ENCODE measurements around the gene RASGRP3. TPM values are rescaled to one million over a fixed set of nuclear protein-coding genes. Genes with fewer than 3 reads are reported as not detected.

RASGRP3 gene
- total RNA-seq, 1 donor from 2014 or later: 0.58 TPM

- H3K4me3 Mint-ChIP-seq: no peak overlapping the region
- peaks cover 6% of the 10 kb centered on the region for H3K4me1 Mint-ChIP-seq
- no peak overlapping the region for H3K27ac Mint-ChIP-seq
- no peaks in the 10 kb centered on the region for H3K36me3 Mint-ChIP-seq
- no peak for DNase-seq (ENCODE audit: low spot score in 2 of 2, unreplicated experiment in 2 of 2)
- no peaks in the 10 kb centered on the region for H3K27me3 Mint-ChIP-seq (ENCODE audit: low read depth)
- TF ChIP-seq CTCF (IDR thresholded peaks at IDR 0.05; ENCODE audit: unreplicated experiment): no peak
- H3K9me3 Mint-ChIP-seq: peaks cover 6% of the 10 kb centered on the region
Observed at GRCh38 chr2:33535421-33535820, 59.0 kb downstream of the RASGRP3 start.

- Mint-ChIP-seq H3K27me3 (ENCODE audit: low read depth) (no peaks in the 10 kb centered on the region), H3K9me3 (peaks cover 6% of the 10 kb centered on the region), H3K27ac (no peak overlapping the region), H3K4me3 (no peak overlapping the region), H3K36me3 (no peaks in the 10 kb centered on the region), H3K4me1 (peaks cover 7% of the 10 kb centered on the region)
- no peak for DNase-seq (ENCODE audit: low spot score in 2 of 2, unreplicated experiment in 2 of 2)
- TF ChIP-seq CTCF (IDR thresholded peaks at IDR 0.05; ENCODE audit: unreplicated experiment): no peak
Observed at GRCh38 chr2:33541243-33541642, 64.8 kb downstream of the RASGRP3 start.

- Mint-ChIP-seq H3K27ac (no peak overlapping the region), H3K4me1 (peaks cover 6% of the 10 kb centered on the region), H3K36me3 (no peaks in the 10 kb centered on the region), H3K4me3 (no peak overlapping the region), H3K9me3 (no peaks in the 10 kb centered on the region), H3K27me3 (ENCODE audit: low read depth) (no peaks in the 10 kb centered on the region)
- TF ChIP-seq CTCF (IDR thresholded peaks at IDR 0.05; ENCODE audit: unreplicated experiment): no peak
- DNase-seq (ENCODE audit: low spot score in 2 of 2, unreplicated experiment in 2 of 2): no peak
Observed at GRCh38 chr2:33550206-33550605, 73.8 kb downstream of the RASGRP3 start.

GRCh38 chr2:33552758-33553461 lies 76.5 kb downstream of the RASGRP3 start:
- Mint-ChIP-seq H3K9me3 (no peaks in the 10 kb centered on the region), H3K27ac (no peak overlapping the region), H3K4me3 (no peak overlapping the region), H3K4me1 (peaks cover 13% of the 10 kb centered on the region), H3K36me3 (no peaks in the 10 kb centered on the region), H3K27me3 (ENCODE audit: low read depth) (no peaks in the 10 kb centered on the region)
- no peak for DNase-seq (ENCODE audit: low spot score in 2 of 2, unreplicated experiment in 2 of 2)
- no peak for TF ChIP-seq CTCF (IDR thresholded peaks at IDR 0.05; ENCODE audit: unreplicated experiment)

- Mint-ChIP-seq H3K9me3 (no peaks in the 10 kb centered on the region), H3K4me3 (no peak overlapping the region), H3K27me3 (ENCODE audit: low read depth) (no peaks in the 10 kb centered on the region), H3K36me3 (no peaks in the 10 kb centered on the region), H3K4me1 (peaks cover 13% of the 10 kb centered on the region), H3K27ac (peak overlapping the region; percentile 71)
- no peak for TF ChIP-seq CTCF (IDR thresholded peaks at IDR 0.05; ENCODE audit: unreplicated experiment)
- no peak for DNase-seq (ENCODE audit: low spot score in 2 of 2, unreplicated experiment in 2 of 2)
Observed at GRCh38 chr2:33555681-33556080, 79.2 kb downstream of the RASGRP3 start.
